ENCODE data around the gene FBRSL1. TPM values are rescaled to one million over a fixed set of nuclear protein-coding genes. Genes with fewer than 3 reads are reported as not detected.

FBRSL1 gene
- total and polyA plus RNA-seq, 2 donors from 2014 or later = 23.8 to 44.7 TPM

DNA sequence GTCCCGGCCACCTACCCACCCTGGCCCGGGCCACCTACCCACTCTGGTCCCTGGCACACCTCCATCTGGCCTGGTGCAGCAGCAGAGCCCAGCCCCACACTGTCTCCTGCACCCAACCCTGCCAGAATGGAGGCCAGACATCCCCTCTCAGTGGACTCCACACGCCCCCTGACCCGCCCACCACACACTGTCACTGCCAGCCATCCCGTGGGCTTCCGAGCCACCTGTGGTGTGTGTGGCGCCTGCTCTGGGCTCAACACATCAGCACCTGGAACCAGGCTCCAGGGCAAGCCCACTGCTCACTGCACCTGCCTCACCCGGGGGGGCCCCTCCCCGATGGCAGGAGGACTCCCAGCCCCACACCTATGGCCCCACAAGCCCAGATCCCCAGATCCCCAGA, 50.5 kb downstream of the FBRSL1 start:
- H3K36me3 ChIP-seq (ENCODE audit: control insufficient read depth in 2 of 3, insufficient read depth in 3 of 3, low read length in 3 of 3) = peaks cover 0 to 6% (median 3%) of the 10 kb centered on the region in 3 donors
- H3K9me3 ChIP-seq (ENCODE audit: control insufficient read depth in 2 of 3, insufficient read depth in 1 of 3, low read length in 3 of 3) = peaks cover 0 to 9% (median 0%) of the 10 kb centered on the region in 3 donors
- H3K27me3 ChIP-seq (ENCODE audit: control insufficient read depth, insufficient read depth, low read length) = no peaks in the 10 kb centered on the region
- H3K4me1 ChIP-seq (ENCODE audit: control insufficient read depth in 2 of 3, insufficient read depth in 2 of 3, low read depth in 1 of 3, low read length in 3 of 3) = peaks cover 0 to 9% (median 0%) of the 10 kb centered on the region in 3 donors
- no peak overlapping the region for H3K9ac ChIP-seq (ENCODE audit: low read length in 3 of 3)
- no peak overlapping the region for H3K4me3 ChIP-seq (ENCODE audit: low read length in 3 of 3)
- TF ChIP-seq CTCF (IDR thresholded peaks at IDR 0.05; ENCODE audit: borderline replicate concordance, extremely low read depth, insufficient read depth) = no peak
- intact Hi-C loops (cut with DNase I) = no loop called here
- FAIRE-seq (no peak), DNase-seq (no peak)
- no peak overlapping the region for H3K27ac ChIP-seq (ENCODE audit: low read depth in 2 of 2, low read length in 2 of 2)

DNA sequence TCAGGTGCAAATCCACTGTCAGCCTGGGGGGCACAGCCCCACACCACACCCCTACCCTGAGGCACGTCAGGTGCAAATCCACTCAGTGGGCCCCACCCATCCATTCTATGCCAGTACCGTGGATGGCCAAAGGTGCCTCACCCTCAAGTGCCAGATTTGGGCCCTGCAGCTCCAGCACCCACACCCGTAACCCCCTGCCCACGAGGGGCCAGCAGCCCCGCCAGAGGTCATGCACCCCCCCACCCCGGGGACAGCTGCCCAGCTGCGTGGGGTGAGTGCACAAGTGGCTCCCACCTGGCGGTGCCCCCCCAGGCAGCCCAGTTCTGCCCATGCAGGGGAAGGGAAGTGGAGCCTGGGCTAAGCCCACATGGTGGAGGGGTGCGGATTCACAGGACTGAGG, 51.2 kb downstream of the FBRSL1 start:
- peaks cover 0 to 8% (median 0%) of the 10 kb centered on the region in 3 donors for H3K4me1 ChIP-seq (ENCODE audit: control insufficient read depth in 2 of 3, insufficient read depth in 2 of 3, low read depth in 1 of 3, low read length in 3 of 3)
- no peak for TF ChIP-seq CTCF (IDR thresholded peaks at IDR 0.05; ENCODE audit: borderline replicate concordance, extremely low read depth, insufficient read depth)
- no peak overlapping the region for H3K27ac ChIP-seq (ENCODE audit: low read depth in 2 of 2, low read length in 2 of 2)
- H3K9me3 ChIP-seq (ENCODE audit: control insufficient read depth in 2 of 3, insufficient read depth in 1 of 3, low read length in 3 of 3) = peaks cover 0 to 5% (median 0%) of the 10 kb centered on the region in 3 donors
- DNase-seq = no peak
- no peaks in the 10 kb centered on the region for H3K27me3 ChIP-seq (ENCODE audit: control insufficient read depth, insufficient read depth, low read length)
- H3K36me3 ChIP-seq (ENCODE audit: control insufficient read depth in 2 of 3, insufficient read depth in 3 of 3, low read length in 3 of 3) = peaks cover 0 to 6% (median 0%) of the 10 kb centered on the region in 3 donors
- FAIRE-seq = no peak
- H3K4me3 ChIP-seq (ENCODE audit: low read length in 3 of 3) = no peak overlapping the region
- no peak overlapping the region for H3K9ac ChIP-seq (ENCODE audit: low read length in 3 of 3)
- intact Hi-C loops (cut with DNase I) = no loop called here

GRCh38 chr12:132541996-132542395, 52.0 kb downstream of the FBRSL1 start:
- no peak overlapping the region for H3K9ac ChIP-seq (ENCODE audit: low read length in 3 of 3)
- H3K27ac ChIP-seq (ENCODE audit: low read depth in 2 of 2, low read length in 2 of 2) = no peak overlapping the region
- no peak for TF ChIP-seq CTCF (IDR thresholded peaks at IDR 0.05; ENCODE audit: borderline replicate concordance, extremely low read depth, insufficient read depth)
- H3K36me3 ChIP-seq (ENCODE audit: control insufficient read depth in 2 of 3, insufficient read depth in 3 of 3, low read length in 3 of 3) = peaks cover 0 to 2% (median 0%) of the 10 kb centered on the region in 3 donors
- FAIRE-seq (no peak), DNase-seq (no peak)
- H3K27me3 ChIP-seq (ENCODE audit: control insufficient read depth, insufficient read depth, low read length) = no peaks in the 10 kb centered on the region
- peaks cover 0 to 2% (median 0%) of the 10 kb centered on the region in 3 donors for H3K9me3 ChIP-seq (ENCODE audit: control insufficient read depth in 2 of 3, insufficient read depth in 1 of 3, low read length in 3 of 3)
- intact Hi-C loops (cut with DNase I) = no loop called here
- H3K4me3 ChIP-seq (ENCODE audit: low read length in 3 of 3) = no peak overlapping the region
- H3K4me1 ChIP-seq (ENCODE audit: control insufficient read depth in 2 of 3, insufficient read depth in 2 of 3, low read depth in 1 of 3, low read length in 3 of 3) = peaks cover 0 to 8% (median 0%) of the 10 kb centered on the region in 3 donors

DNA sequence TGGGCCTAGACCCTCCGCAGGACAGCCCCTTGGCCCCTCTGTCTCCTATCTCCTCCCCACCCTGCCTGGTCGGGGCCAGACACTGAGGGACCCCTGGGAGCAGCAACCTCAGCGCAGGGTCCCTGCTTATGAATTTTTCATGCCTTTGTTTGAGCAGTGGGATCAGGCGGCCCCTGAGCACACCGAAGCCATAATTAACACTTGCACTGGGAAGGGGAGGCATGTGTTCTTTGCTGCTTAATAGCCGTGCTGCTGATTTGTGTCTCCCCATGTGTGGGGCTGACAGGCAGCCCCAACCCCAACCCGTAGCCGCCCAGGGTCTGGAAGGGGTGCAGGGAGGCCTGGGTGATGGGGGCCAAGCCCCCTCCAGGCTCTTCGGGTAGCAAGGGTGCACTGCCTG, 52.7 kb downstream of the FBRSL1 start:
- Histone ChIP-seq H3K27me3 (ENCODE audit: control insufficient read depth, insufficient read depth, low read length) (no peaks in the 10 kb centered on the region), H3K9ac (ENCODE audit: low read length in 3 of 3) (no peak overlapping the region), H3K27ac (ENCODE audit: low read depth in 2 of 2, low read length in 2 of 2) (no peak overlapping the region), H3K4me1 (ENCODE audit: control insufficient read depth in 2 of 3, insufficient read depth in 2 of 3, low read depth in 1 of 3, low read length in 3 of 3) (peaks cover 0 to 8% (median 0%) of the 10 kb centered on the region in 3 donors), H3K36me3 (ENCODE audit: control insufficient read depth in 2 of 3, insufficient read depth in 3 of 3, low read length in 3 of 3) (peaks cover 0 to 2% (median 0%) of the 10 kb centered on the region in 3 donors), H3K4me3 (ENCODE audit: low read length in 3 of 3) (no peak overlapping the region), H3K9me3 (ENCODE audit: control insufficient read depth in 2 of 3, insufficient read depth in 1 of 3, low read length in 3 of 3) (peaks cover 0 to 2% (median 0%) of the 10 kb centered on the region in 3 donors)
- no peak for TF ChIP-seq CTCF (IDR thresholded peaks at IDR 0.05; ENCODE audit: borderline replicate concordance, extremely low read depth, insufficient read depth)
- intact Hi-C loops (cut with DNase I) = no loop called here
- FAIRE-seq (no peak), DNase-seq (no peak)
